HEK293 (cell line): Measurements from ENCODE around the gene COPE.

Experiments used
- CTCF ChIA-PET: fragments of 350-600 bp; formaldehyde crosslinking; extraction: SDS; loops from one replicate; lab custom pipeline; 2021; ENCODE audit warnings: antibody characterized with exemption; lab: Yijun Ruan, JAX
- POLR2A ChIA-PET: fragments of 300-600 bp; formaldehyde crosslinking; extraction: SDS; loops from one replicate; lab custom pipeline; 2020; ENCODE audit warnings: antibody characterized with exemption, inconsistent platforms; lab: Yijun Ruan, JAX
- H3K27ac ChIP-seq: fragments of 200-500 bp; sonication (Bioruptor generic); 2 replicates; pipeline ENCODE4 v1.5.1; 2014; ENCODE audit warnings: low read depth, low read length, control low read depth, inconsistent platforms; ENCODE audit errors: extremely low read depth
- H3K36me3 ChIP-seq, 2 experiments: fragments of 200-500 bp in 1 of 2; sonication (Bioruptor generic) in 1 of 2; 1 replicate in 1 of 2; 2 replicates in 1 of 2; pipeline ENCODE4 v1.5.1; 2014 to 2017; ENCODE audit warnings: inconsistent platforms in 2 of 2, low read length in 2 of 2; ENCODE audit not compliant: control insufficient read depth in 2 of 2, insufficient read depth in 1 of 2
- H3K4me1 ChIP-seq: fragments of 200-500 bp; sonication (Bioruptor generic); 2 replicates; pipeline ENCODE4 v1.5.1; 2014; ENCODE audit warnings: mild to moderate bottlenecking, low read length, inconsistent platforms; ENCODE audit not compliant: control insufficient read depth, insufficient read depth
- H3K4me3 ChIP-seq: 2 replicates; pipeline ENCODE4 v1.5.1; 2011; ENCODE audit warnings: low read depth, mild to moderate bottlenecking, control low read depth, low read length, moderate library complexity
- H3K9me3 ChIP-seq: fragments of 200-500 bp; sonication (Bioruptor generic); 2 replicates; pipeline ENCODE4 v1.5.1; 2014; ENCODE audit warnings: low read depth, low read length, inconsistent platforms; ENCODE audit not compliant: control insufficient read depth, insufficient read depth
- GLI2 ChIP-seq: fragments of 450-650 bp; formaldehyde crosslinking; IDR thresholded peaks from 2 replicates; pipeline ENCODE4; 2017; ENCODE audit warnings: missing biosample characterization, missing genetic modification characterization, low read depth, borderline replicate concordance
- REPIN1 ChIP-seq: fragments of 450-650 bp; formaldehyde crosslinking; IDR thresholded peaks from 2 replicates; pipeline ENCODE4 v1.5.1; 2017; ENCODE audit warnings: missing biosample characterization, missing genetic modification characterization, low read depth
- SP3 ChIP-seq: fragments of 450-650 bp; formaldehyde crosslinking; IDR thresholded peaks from 2 replicates; pipeline ENCODE4 v1.5.1; 2016; ENCODE audit warnings: missing biosample characterization, missing genetic modification characterization
- ZFP41 ChIP-seq: fragments of 450-650 bp; formaldehyde crosslinking; IDR thresholded peaks from 2 replicates; pipeline ENCODE4 v1.5.1; 2016; ENCODE audit warnings: missing biosample characterization, missing genetic modification characterization, borderline replicate concordance
- ZFP69B ChIP-seq: fragments of 450-650 bp; formaldehyde crosslinking; IDR thresholded peaks from 2 replicates; pipeline ENCODE4 v1.5.1; 2016; ENCODE audit warnings: missing biosample characterization, missing genetic modification characterization
- ZNF114 ChIP-seq: fragments of 450-650 bp; formaldehyde crosslinking; IDR thresholded peaks from 2 replicates; pipeline ENCODE4 v1.5.0; 2017; ENCODE audit warnings: missing biosample characterization, missing genetic modification characterization
- ZNF138 ChIP-seq: fragments of 450-650 bp; formaldehyde crosslinking; IDR thresholded peaks from 2 replicates; pipeline ENCODE4 v1.5.1; 2016; ENCODE audit warnings: missing biosample characterization, missing genetic modification characterization, borderline replicate concordance
- ZNF157 ChIP-seq: fragments of 450-650 bp; formaldehyde crosslinking; IDR thresholded peaks from 2 replicates; pipeline ENCODE4 v1.5.1; 2016; ENCODE audit warnings: missing biosample characterization, missing genetic modification characterization
- ZNF18 ChIP-seq: fragments of 450-650 bp; formaldehyde crosslinking; IDR thresholded peaks from 2 replicates; pipeline ENCODE4 v1.5.1; 2016; ENCODE audit warnings: missing biosample characterization, missing genetic modification characterization
- ZNF223 ChIP-seq: fragments of 450-650 bp; formaldehyde crosslinking; IDR thresholded peaks from 2 replicates; pipeline ENCODE4 v1.5.1; 2016; ENCODE audit warnings: missing biosample characterization, missing genetic modification characterization
- ZNF292 ChIP-seq: fragments of 450-650 bp; formaldehyde crosslinking; IDR thresholded peaks from 2 replicates; pipeline ENCODE4 v1.5.1; 2016; ENCODE audit warnings: low read depth, missing biosample characterization, missing genetic modification characterization, borderline replicate concordance
- ZNF311 ChIP-seq: fragments of 450-650 bp; formaldehyde crosslinking; IDR thresholded peaks from 2 replicates; pipeline ENCODE4 v1.5.1; 2017; ENCODE audit warnings: missing biosample characterization, missing genetic modification characterization, borderline replicate concordance
- ZNF624 ChIP-seq: fragments of 450-650 bp; formaldehyde crosslinking; IDR thresholded peaks from 2 replicates; pipeline ENCODE4 v1.5.1; 2017; ENCODE audit warnings: missing biosample characterization, missing genetic modification characterization
- ZNF626 ChIP-seq: fragments of 450-650 bp; sonication (Bioruptor Pico); formaldehyde crosslinking; IDR thresholded peaks from 2 replicates; pipeline ENCODE4 v1.5.1; 2018; ENCODE audit warnings: missing biosample characterization, missing genetic modification characterization, inconsistent platforms
- ZNF677 ChIP-seq: fragments of 450-650 bp; IDR thresholded peaks from 2 replicates; pipeline ENCODE4 v1.5.0; 2018; ENCODE audit warnings: missing biosample characterization, mild to moderate bottlenecking, missing genetic modification characterization, moderate library complexity
- ZNF777 ChIP-seq: fragments of 450-650 bp; formaldehyde crosslinking; IDR thresholded peaks from 2 replicates; pipeline ENCODE4 v1.5.1; 2017; ENCODE audit warnings: missing biosample characterization, missing genetic modification characterization, borderline replicate concordance
- TF ChIP-seq, protein P1 (sequence below): fragments of 450-650 bp; IDR thresholded peaks from 2 replicates; pipeline ENCODE4 v1.5.1; 2018; ENCODE audit warnings: missing biosample characterization, mild to moderate bottlenecking, missing genetic modification characterization

The COPE gene

GRCh38 chr19:18852648-18853047 lies 66.5 kb downstream of the COPE start (continued):
- TF ChIP-seq ZNF223, result no peak

DNA sequence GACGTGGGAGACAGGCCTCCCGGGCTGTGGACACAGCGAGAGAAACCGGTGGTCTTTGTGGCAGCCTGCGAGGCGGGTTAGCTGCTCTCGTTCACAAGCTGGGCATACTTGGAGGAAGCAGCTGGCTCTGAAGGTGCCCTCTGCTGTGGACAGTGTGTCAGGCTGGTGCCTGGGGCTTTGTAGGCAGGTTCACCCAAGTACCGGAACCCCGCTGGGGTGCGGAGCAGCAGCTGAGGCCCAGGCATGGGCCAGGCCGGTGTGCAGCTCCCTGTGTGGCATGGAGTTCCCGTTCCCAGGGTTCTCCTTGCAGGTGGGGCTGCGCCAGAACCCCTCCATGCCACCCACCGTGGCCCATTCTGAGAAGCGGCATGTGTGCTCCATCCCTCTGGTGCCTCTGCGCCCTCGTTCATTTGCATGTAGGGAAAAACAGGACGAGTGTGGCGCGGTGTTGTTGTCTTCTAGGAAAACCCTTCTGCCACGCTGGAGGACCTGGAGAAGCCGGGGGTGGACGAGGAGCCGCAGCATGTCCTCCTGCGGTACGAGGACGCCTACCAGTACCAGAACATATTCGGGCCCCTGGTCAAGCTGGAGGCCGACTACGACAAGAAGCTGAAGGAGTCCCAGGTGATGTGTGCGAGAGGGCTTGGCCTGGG lies 67.4 kb downstream of the COPE start:
- H3K4me1 ChIP-seq, result no peaks in the 10 kb centered on the region
- no peak overlapping the region for H3K27ac ChIP-seq
- H3K9me3 ChIP-seq, result no peaks in the 10 kb centered on the region
- no peak overlapping the region for H3K4me3 ChIP-seq
- peaks cover 5 to 95% of the 10 kb centered on the region in 2 experiments; a peak in 2 of 3 replicates for H3K36me3 ChIP-seq
- CTCF ChIA-PET, result interaction anchor here (0.9 kb wide), 1 partner anchor 10 kb away, joined by 3 read pairs; no protein-coding TSS in a partner anchor
- POLR2A ChIA-PET, result no interaction called here
- TF ChIP-seq ZNF777 (tag by site-specific recombination), result no peak
- no peak for TF ChIP-seq ZNF677
- no peak for TF ChIP-seq ZNF311 (tag by site-specific recombination)
- no peak for TF ChIP-seq ZNF157 (tag by site-specific recombination)
- TF ChIP-seq ZNF114, result no peak

DNA sequence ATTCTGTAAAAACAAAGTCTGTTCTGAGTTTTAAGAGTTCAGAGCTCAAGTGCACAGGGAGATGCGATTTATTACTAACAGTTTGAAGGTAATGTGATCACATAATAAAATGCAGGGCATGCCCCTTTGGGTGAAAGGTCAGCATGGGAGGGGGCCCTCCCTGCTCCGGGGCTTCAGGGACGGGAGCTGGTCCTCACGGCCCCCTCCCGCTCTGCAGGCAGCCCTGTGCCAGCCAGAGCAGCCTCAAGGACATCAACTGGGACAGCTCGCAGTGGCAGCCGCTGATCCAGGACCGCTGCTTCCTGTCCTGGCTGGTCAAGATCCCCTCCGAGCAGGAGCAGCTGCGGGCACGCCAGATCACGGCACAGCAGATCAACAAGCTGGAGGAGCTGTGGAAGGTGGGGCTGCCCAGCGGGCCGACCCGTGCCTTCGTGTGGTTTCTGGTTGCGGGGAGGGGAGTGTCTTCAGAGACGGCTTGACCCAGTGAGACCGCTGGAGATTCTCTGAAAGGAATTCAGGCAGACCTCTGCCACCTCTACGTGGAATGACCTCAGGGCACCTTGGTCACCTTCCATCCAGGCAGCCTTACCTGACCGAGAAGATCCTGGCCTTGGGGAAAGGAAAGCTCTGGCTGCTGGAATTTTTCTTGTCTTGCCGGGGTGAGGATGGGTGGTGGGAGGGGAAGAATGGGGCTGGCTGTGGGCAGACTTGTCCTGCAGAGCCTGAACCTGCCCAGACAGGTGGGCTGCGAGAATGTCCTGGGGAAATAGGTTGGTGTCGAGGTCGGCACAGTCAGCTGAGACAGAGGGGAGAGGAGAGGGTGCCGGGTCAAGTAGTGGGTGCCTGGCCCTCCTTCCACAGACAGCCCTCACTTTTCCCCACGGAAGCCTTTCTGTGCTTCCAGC lies 68.5 kb downstream of the COPE start:
- no peak overlapping the region for H3K4me3 ChIP-seq
- ChIA-PET POLR2A (interaction anchor here (1.2 kb wide), 1 partner anchor 9 kb away, joined by 3 read pairs; no protein-coding TSS in a partner anchor), CTCF (interaction anchor here (0.6 to 0.7 kb wide), 2 partner anchors 11 to 15 kb away, joined by 3 to 4 read pairs; no protein-coding TSS in a partner anchor)
- peaks cover 4 to 92% of the 10 kb centered on the region in 2 experiments; a peak in 1 of 3 replicates for H3K36me3 ChIP-seq
- H3K27ac ChIP-seq, result no peak overlapping the region
- H3K9me3 ChIP-seq, result no peaks in the 10 kb centered on the region
- H3K4me1 ChIP-seq, result no peaks in the 10 kb centered on the region
- TF ChIP-seq ZNF292 (tag by site-specific recombination) (no peak), ZNF626 (tag by site-specific recombination) (no peak), ZNF677 (no peak)

GRCh38 chr19:18849838-18850400 lies 69.3 kb downstream of the COPE start:
- TF ChIP-seq, protein P1, sequence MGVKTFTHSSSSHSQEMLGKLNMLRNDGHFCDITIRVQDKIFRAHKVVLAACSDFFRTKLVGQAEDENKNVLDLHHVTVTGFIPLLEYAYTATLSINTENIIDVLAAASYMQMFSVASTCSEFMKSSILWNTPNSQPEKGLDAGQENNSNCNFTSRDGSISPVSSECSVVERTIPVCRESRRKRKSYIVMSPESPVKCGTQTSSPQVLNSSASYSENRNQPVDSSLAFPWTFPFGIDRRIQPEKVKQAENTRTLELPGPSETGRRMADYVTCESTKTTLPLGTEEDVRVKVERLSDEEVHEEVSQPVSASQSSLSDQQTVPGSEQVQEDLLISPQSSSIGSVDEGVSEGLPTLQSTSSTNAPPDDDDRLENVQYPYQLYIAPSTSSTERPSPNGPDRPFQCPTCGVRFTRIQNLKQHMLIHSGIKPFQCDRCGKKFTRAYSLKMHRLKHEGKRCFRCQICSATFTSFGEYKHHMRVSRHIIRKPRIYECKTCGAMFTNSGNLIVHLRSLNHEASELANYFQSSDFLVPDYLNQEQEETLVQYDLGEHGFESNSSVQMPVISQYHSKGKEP (tag by site-specific recombination), result no peak
- no peak for TF ChIP-seq SP3 (tag by site-specific recombination)
- no peak for TF ChIP-seq ZFP69B
- TF ChIP-seq REPIN1 (tag by site-specific recombination), result no peak
- no peak for TF ChIP-seq GLI2 (tag by site-specific recombination)
- TF ChIP-seq ZNF138 (tag by site-specific recombination), result no peak
- TF ChIP-seq ZFP41 (tag by site-specific recombination), result no peak
- no peak for TF ChIP-seq ZNF18 (tag by site-specific recombination)
- no peak for TF ChIP-seq ZNF624 (tag by site-specific recombination)
- H3K4me1 ChIP-seq, result no peaks in the 10 kb centered on the region
- CTCF ChIA-PET, result interaction anchor here (0.7 kb wide), 1 partner anchor 16 kb away, joined by 3 read pairs; no protein-coding TSS in a partner anchor
- no peak overlapping the region for H3K4me3 ChIP-seq
- H3K27ac ChIP-seq, result no peak overlapping the region
- H3K9me3 ChIP-seq, result no peaks in the 10 kb centered on the region
- peaks cover 4 to 92% of the 10 kb centered on the region in 2 experiments; a peak in 1 of 3 replicates for H3K36me3 ChIP-seq
- POLR2A ChIA-PET, result interaction anchor here (1.2 kb wide), 1 partner anchor 9 kb away, joined by 3 read pairs; no protein-coding TSS in a partner anchor
